ENCODE results near the gene BICD1. TPM values are rescaled to one million over a fixed set of nuclear protein-coding genes. Genes with fewer than 3 reads are reported as not detected.

Gene BICD1
- total RNA-seq, 1 experiment from 2014 or later = 45.6 TPM

GRCh38 chr12:32066206-32066605, 40.4 kb upstream of the BICD1 start:
- TF ChIP-seq CTCF (IDR thresholded peaks at IDR 0.05; ENCODE audit: unreplicated experiment) = no peak

GRCh38 chr12:32069071-32069470, 37.6 kb upstream of the BICD1 start:
- CTCF ChIA-PET = interaction anchor here (0.9 to 1.1 kb wide), 3 partner anchors 8 to 666 kb away, joined by 3 to 4 read pairs (median 4); no protein-coding TSS in a partner anchor
- Mint-ChIP-seq H3K36me3 (ENCODE audit: insufficient read depth, unreplicated experiment) (no peaks in the 10 kb centered on the region), H3K27ac (ENCODE audit: unreplicated experiment) (peak overlapping the region; percentile 92), H3K9me3 (ENCODE audit: low read depth, unreplicated experiment) (peaks cover under 1% of the 10 kb centered on the region), H3K4me1 (ENCODE audit: low read depth, unreplicated experiment) (peaks cover 17% of the 10 kb centered on the region), H3K4me3 (ENCODE audit: low read depth, unreplicated experiment) (peak overlapping the region; percentile 31), H3K27me3 (ENCODE audit: unreplicated experiment) (no peaks in the 10 kb centered on the region)
- TF ChIP-seq CTCF (IDR thresholded peaks at IDR 0.05; ENCODE audit: unreplicated experiment) = no peak
- intact Hi-C loops (cut with micrococcal nuclease; ENCODE audit: unreplicated experiment) = loop anchor here (10.0 kb wide), 1 partner anchor 414 kb away; the partner anchor contains the start of gene ETFBKMT
- BruUV-seq (replicated peaks) = no TSS peak
- DNase-seq = no peak

More at GRCh38 chr12:32066206-32066605, 40.4 kb upstream of the BICD1 start:
- H3K36me3 Mint-ChIP-seq (ENCODE audit: insufficient read depth, unreplicated experiment) = no peaks in the 10 kb centered on the region
- no peak for DNase-seq
- CTCF ChIA-PET = no interaction called here
- intact Hi-C loops (cut with micrococcal nuclease; ENCODE audit: unreplicated experiment) = loop anchor here (10.0 kb wide), 1 partner anchor 411 kb away; the partner anchor contains the start of gene ETFBKMT
- H3K27ac Mint-ChIP-seq (ENCODE audit: unreplicated experiment) = no peak overlapping the region
- H3K9me3 Mint-ChIP-seq (ENCODE audit: low read depth, unreplicated experiment) = no peaks in the 10 kb centered on the region
- H3K27me3 Mint-ChIP-seq (ENCODE audit: unreplicated experiment) = no peaks in the 10 kb centered on the region
- H3K4me1 Mint-ChIP-seq (ENCODE audit: low read depth, unreplicated experiment) = peaks cover 32% of the 10 kb centered on the region
- BruUV-seq (replicated peaks) = no TSS peak
- no peak overlapping the region for H3K4me3 Mint-ChIP-seq (ENCODE audit: low read depth, unreplicated experiment)

GRCh38 chr12:32069731-32070130, 36.9 kb upstream of the BICD1 start:
- intact Hi-C loops (cut with micrococcal nuclease; ENCODE audit: unreplicated experiment) = loop anchor here (10.0 kb wide), 1 partner anchor 415 kb away; the partner anchor contains the start of gene ETFBKMT
- CTCF ChIA-PET = interaction anchor here (1.0 kb wide), 1 partner anchor 9 kb away, joined by 3 read pairs; no protein-coding TSS in a partner anchor
- Mint-ChIP-seq H3K4me3 (ENCODE audit: low read depth, unreplicated experiment) (no peak overlapping the region), H3K9me3 (ENCODE audit: low read depth, unreplicated experiment) (peaks cover 2% of the 10 kb centered on the region), H3K27me3 (ENCODE audit: unreplicated experiment) (no peaks in the 10 kb centered on the region), H3K27ac (ENCODE audit: unreplicated experiment) (peak overlapping the region; percentile 92), H3K4me1 (ENCODE audit: low read depth, unreplicated experiment) (peaks cover 17% of the 10 kb centered on the region), H3K36me3 (ENCODE audit: insufficient read depth, unreplicated experiment) (no peaks in the 10 kb centered on the region)
- TF ChIP-seq CTCF (IDR thresholded peaks at IDR 0.05; ENCODE audit: unreplicated experiment) = no peak
- no peak for DNase-seq
- BruUV-seq (replicated peaks) = no TSS peak

GRCh38 chr12:32070370-32070769, 36.3 kb upstream of the BICD1 start:
- intact Hi-C loops (cut with micrococcal nuclease; ENCODE audit: unreplicated experiment) = no loop called here
- Mint-ChIP-seq H3K4me3 (ENCODE audit: low read depth, unreplicated experiment) (no peak overlapping the region), H3K9me3 (ENCODE audit: low read depth, unreplicated experiment) (peaks cover 2% of the 10 kb centered on the region), H3K4me1 (ENCODE audit: low read depth, unreplicated experiment) (peaks cover 17% of the 10 kb centered on the region), H3K36me3 (ENCODE audit: insufficient read depth, unreplicated experiment) (no peaks in the 10 kb centered on the region), H3K27ac (ENCODE audit: unreplicated experiment) (peak overlapping the region; percentile 92), H3K27me3 (ENCODE audit: unreplicated experiment) (no peaks in the 10 kb centered on the region)
- BruUV-seq (replicated peaks) = no TSS peak
- TF ChIP-seq CTCF (IDR thresholded peaks at IDR 0.05; ENCODE audit: unreplicated experiment) = no peak
- no peak for DNase-seq
- CTCF ChIA-PET = interaction anchor here (1.0 kb wide), 1 partner anchor 10 kb away, joined by 3 read pairs; no protein-coding TSS in a partner anchor
